Activated T-helper 17 cell treated with anti-CD3 and anti-CD28 coated beads, Interleukin-2, amount 50 U/mL, for 72 hours (primary cell): ENCODE data around the gene BLTP3A. TPM values are rescaled to one million over a fixed set of nuclear protein-coding genes. Genes with fewer than 3 reads are reported as not detected.
"Not testable (repeated sequence)": the region's sequence is repeated elsewhere in the genome, so short reads cannot be mapped to it uniquely, and the experiment has no call there.

ENCODE experiments used
- ATAC-seq: fragments of 150-1000 bp; cut with Tn5 transposase; replicated peaks from 2 replicates; pipeline ENCODE4 v1.10.0; 2021; ENCODE audit warnings: mild to moderate bottlenecking, moderate library complexity
- H3K27ac Mint-ChIP-seq: one replicate; pipeline ENCODE4 v1.8.0; 2022; ENCODE audit warnings: mixed read lengths
- H3K27me3 Mint-ChIP-seq: one replicate; pipeline ENCODE4 v1.8.0; 2022; ENCODE audit warnings: mixed read lengths
- H3K36me3 Mint-ChIP-seq: one replicate; pipeline ENCODE4 v1.8.0; 2022; ENCODE audit warnings: low read depth, mild to moderate bottlenecking, mixed read lengths
- H3K4me1 Mint-ChIP-seq: one replicate; pipeline ENCODE4 v1.8.0; 2022; ENCODE audit warnings: mixed read lengths
- H3K4me3 Mint-ChIP-seq: one replicate; pipeline ENCODE4 v1.8.0; 2022; ENCODE audit warnings: mild to moderate bottlenecking, mixed read lengths
- H3K9me3 Mint-ChIP-seq: one replicate; pipeline ENCODE4 v1.8.0; 2022; ENCODE audit warnings: mixed read lengths
- total RNA-seq, 2 donors: library from RNA; stranded (reverse); gene quantifications; one replicate each; pipeline ENCODE4 v1.2.3, GENCODE V29; 2022

The BLTP3A gene, protein sequence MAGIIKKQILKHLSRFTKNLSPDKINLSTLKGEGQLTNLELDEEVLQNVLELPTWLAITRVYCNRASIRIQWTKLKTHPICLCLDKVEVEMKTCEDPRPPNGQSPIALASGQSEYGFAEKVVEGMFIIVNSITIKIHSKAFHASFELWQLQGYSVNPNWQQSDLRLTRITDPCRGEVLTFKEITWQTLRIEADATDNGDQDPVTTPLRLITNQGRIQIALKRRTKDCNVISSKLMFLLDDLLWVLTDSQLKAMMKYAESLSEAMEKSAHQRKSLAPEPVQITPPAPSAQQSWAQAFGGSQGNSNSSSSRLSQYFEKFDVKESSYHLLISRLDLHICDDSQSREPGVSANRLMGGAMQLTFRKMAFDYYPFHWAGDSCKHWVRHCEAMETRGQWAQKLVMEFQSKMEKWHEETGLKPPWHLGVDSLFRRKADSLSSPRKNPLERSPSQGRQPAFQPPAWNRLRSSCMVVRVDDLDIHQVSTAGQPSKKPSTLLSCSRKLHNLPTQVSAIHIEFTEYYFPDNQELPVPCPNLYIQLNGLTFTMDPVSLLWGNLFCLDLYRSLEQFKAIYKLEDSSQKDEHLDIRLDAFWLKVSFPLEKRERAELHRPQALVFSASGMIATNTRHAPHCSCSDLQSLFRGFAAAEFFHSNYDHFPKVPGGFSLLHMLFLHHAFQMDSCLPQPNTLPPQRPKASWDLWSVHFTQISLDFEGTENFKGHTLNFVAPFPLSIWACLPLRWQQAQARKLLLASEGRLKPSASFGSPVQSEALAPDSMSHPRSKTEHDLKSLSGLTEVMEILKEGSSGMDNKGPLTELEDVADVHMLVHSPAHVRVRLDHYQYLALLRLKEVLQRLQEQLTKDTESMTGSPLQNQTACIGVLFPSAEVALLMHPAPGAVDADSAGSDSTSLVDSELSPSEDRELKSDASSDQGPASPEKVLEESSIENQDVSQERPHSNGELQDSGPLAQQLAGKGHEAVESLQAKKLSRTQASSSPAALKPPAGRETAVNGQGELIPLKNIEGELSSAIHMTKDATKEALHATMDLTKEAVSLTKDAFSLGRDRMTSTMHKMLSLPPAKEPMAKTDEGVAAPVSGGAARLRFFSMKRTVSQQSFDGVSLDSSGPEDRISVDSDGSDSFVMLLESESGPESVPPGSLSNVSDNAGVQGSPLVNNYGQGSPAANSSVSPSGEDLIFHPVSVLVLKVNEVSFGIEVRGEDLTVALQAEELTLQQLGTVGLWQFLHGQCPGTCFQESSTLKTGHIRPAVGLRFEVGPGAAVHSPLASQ (N-terminal part only)
- total RNA-seq, result 10 to 100 TPM in 1 of 2 donors, 1 to 10 TPM in 1; 8.7 to 11.5 TPM

DNA sequence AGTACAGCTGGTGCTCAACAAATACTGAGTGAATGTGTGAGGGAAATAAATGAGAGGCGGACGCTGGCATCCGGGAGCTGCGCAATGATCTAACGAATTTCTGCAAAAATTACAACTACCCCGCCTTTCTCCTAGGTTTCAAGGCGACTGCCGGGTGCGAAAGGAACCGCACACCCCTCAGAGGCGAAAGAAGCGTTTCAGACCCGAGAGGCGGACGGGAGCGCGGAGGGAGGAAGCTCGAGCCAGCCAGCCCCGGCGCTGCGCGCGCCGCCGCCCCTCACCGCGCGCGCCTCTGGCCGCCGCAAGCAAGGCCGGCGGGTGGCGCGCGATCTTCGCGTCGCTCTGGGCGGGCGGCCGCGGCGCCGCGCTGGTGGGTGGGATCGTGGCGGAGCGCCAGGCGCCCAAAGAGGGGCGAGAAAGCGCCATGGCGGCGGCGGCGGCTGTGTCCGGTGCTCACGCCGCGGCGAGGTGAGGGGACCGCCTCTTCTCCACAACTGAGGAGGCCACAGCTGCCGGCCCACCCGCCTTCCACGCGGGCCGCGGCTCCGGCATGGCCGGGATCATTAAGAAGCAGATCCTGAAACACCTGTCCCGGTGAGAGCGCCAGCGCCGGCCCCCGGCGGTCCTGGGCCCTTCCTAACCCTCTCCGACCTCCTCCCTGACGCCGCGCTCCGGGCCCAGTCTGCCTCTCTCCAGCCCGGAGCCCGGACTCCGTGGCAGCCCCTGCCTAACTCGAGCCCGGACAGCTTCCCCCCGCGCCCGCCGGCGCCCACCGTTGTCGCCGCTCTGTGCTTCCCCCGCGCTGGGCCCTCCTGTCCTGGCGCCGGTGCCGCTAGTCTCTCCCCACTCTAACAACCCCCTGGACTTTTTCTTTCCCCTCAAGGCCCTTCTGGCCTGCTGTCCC is at the start of gene BLTP3A:
TSS of gene BLTP3A (plus strand) at position 383 of the 904 bp plus-strand sequence. CDS start at position 551, 168 bp downstream.
- peaks cover 10% of the 10 kb centered on the region for H3K4me1 Mint-ChIP-seq
- H3K27me3 Mint-ChIP-seq, result no peaks in the 10 kb centered on the region
- H3K4me3 Mint-ChIP-seq, result peak within 1 kb of the TSS; percentile 97
- ATAC-seq, result peak; percentile 95
- H3K27ac Mint-ChIP-seq, result peak within 1 kb of the TSS; percentile 98
- H3K9me3 Mint-ChIP-seq, result no peaks in the 10 kb centered on the region
- peaks cover 5% of the 10 kb centered on the region for H3K36me3 Mint-ChIP-seq

DNA sequence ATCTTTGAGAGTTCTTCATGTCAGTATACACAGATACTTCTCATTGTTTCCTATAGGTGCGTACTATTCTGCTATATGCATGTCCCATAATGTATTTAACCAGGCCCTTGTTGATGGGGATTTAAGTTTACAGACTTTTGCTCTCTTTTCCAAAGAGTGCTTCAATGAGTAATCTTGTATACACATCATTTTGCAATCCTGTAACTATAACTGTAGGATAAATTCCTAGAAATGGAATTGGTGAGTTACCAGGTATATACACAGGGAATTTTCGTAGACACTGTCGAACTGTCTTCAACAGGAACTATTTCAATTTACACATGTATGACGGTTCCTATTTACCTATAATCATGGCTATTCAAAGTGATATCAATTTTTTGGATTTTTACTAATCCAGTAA is 49.8 kb upstream of the BLTP3A start:
- Mint-ChIP-seq H3K27me3 (peaks cover 3% of the 10 kb centered on the region), H3K4me3 (no peak overlapping the region), H3K9me3 (no peaks in the 10 kb centered on the region), H3K36me3 (no peaks in the 10 kb centered on the region), H3K27ac (no peak overlapping the region), H3K4me1 (no peaks in the 10 kb centered on the region)
- no peak for ATAC-seq

GRCh38 chr6:34743625-34744293 is 48.1 kb upstream of the BLTP3A start:
- no peak overlapping the region for H3K4me3 Mint-ChIP-seq
- no peaks in the 10 kb centered on the region for H3K4me1 Mint-ChIP-seq
- H3K27ac Mint-ChIP-seq, result no peak overlapping the region
- H3K27me3 Mint-ChIP-seq, result peaks cover 3% of the 10 kb centered on the region
- H3K9me3 Mint-ChIP-seq, result no peaks in the 10 kb centered on the region
- H3K36me3 Mint-ChIP-seq, result no peaks in the 10 kb centered on the region
- no peak for ATAC-seq

DNA sequence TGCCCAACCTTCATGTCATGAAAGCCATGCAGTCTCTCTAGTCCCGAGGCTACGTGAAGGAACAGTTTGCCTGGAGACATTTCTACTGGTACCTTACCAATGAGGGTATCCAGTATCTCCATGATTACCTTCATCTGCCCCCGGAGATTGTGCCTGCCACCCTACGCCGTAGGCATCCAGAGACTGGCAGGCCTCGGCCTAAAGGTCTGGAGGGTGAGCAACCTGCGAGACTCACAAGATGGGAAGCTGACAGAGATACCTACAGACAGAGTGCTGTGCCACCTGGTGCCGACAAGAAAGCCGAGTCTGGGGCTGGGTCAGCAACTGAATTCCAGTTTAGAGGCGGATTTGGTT is 47.6 kb upstream of the BLTP3A start:
- not testable (repeated sequence) for H3K36me3 Mint-ChIP-seq, H3K27ac Mint-ChIP-seq, H3K4me3 Mint-ChIP-seq, H3K4me1 Mint-ChIP-seq, H3K9me3 Mint-ChIP-seq, ATAC-seq, H3K27me3 Mint-ChIP-seq

DNA sequence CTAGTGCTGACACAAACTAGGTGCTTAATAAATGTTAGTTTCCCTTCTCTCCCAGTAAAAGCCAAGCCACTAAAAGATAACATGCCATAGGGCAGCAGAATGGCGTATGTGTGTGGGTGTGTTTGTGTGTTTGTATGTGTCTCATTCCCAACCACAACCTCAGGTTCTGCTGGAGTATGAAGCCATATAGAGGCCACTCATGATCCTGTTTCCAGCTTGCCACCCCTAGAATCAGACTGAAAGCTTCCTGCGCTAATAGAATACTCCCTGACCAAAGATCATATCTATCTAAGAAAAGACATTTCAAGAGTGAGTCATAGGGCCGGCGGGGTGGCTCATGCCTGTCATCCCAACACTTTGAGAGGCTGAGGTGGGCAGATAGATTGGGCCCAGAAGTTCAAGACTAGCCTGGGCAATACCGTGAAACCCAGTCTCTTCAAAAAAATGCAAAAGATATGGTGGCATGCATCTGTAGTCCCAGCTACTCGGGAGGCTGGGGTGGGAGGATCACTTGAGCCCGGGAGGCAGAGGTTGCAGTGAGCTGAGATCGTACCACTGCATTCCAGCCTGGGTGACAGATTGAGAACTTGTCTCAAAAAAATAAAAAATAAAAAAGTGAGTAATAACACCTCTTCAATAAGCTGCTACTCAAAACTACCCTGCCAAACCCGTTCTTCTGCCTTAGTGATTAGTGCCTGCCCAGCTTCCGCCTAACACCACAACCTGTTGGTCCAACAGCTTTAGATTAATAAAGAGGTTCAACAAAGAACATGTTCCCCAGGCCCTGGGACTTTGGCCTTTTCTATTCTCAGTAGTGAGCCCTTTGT is 46.4 kb upstream of the BLTP3A start:
- no peaks in the 10 kb centered on the region for H3K9me3 Mint-ChIP-seq
- peak; percentile 64 for ATAC-seq
- H3K4me3 Mint-ChIP-seq, result no peak overlapping the region
- no peaks in the 10 kb centered on the region for H3K36me3 Mint-ChIP-seq
- no peak overlapping the region for H3K27ac Mint-ChIP-seq
- no peaks in the 10 kb centered on the region for H3K27me3 Mint-ChIP-seq
- H3K4me1 Mint-ChIP-seq, result no peaks in the 10 kb centered on the region

GRCh38 chr6:34746104-34746846 is 45.6 kb upstream of the BLTP3A start:
- no peak for ATAC-seq
- Mint-ChIP-seq H3K27ac (no peak overlapping the region), H3K4me3 (no peak overlapping the region), H3K36me3 (no peaks in the 10 kb centered on the region), H3K9me3 (no peaks in the 10 kb centered on the region), H3K4me1 (no peaks in the 10 kb centered on the region), H3K27me3 (no peaks in the 10 kb centered on the region)

- Mint-ChIP-seq H3K27me3 (no peaks in the 10 kb centered on the region), H3K36me3 (no peaks in the 10 kb centered on the region), H3K9me3 (no peaks in the 10 kb centered on the region), H3K27ac (no peak overlapping the region), H3K4me1 (no peaks in the 10 kb centered on the region), H3K4me3 (no peak overlapping the region)
- ATAC-seq, result no peak
Observed at GRCh38 chr6:34748757-34749156, 43.1 kb upstream of the BLTP3A start.

DNA sequence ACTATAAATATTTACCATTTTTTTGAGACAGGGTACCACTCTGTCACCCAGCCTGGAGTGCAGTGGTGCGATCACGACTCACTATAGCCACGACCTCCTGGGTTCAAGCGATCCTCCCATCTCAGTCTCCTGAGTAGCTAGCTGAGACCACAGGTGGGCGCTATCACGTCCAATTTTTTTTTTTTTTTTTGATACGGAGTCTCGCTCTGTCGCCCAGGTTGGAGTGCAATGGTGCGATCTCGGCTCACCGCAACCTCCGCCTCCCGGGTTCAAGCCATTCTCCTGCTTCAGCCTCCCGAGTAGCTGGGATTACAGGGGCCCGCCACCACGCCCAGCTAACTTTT is 35.4 kb upstream of the BLTP3A start:
- H3K36me3 Mint-ChIP-seq, result peaks cover 22% of the 10 kb centered on the region
- H3K27ac Mint-ChIP-seq, result not testable (repeated sequence)

GRCh38 chr6:34757687-34758274 is 34.1 kb upstream of the BLTP3A start:
- H3K4me3 Mint-ChIP-seq, result no peak overlapping the region
- peaks cover 35% of the 10 kb centered on the region for H3K36me3 Mint-ChIP-seq
- peaks cover 4% of the 10 kb centered on the region for H3K4me1 Mint-ChIP-seq
- no peak overlapping the region for H3K27ac Mint-ChIP-seq
- no peak for ATAC-seq
- H3K9me3 Mint-ChIP-seq, result no peaks in the 10 kb centered on the region
- no peaks in the 10 kb centered on the region for H3K27me3 Mint-ChIP-seq

More for the DNA sequence above, 35.4 kb upstream of the BLTP3A start:
- peak; percentile 17 for ATAC-seq
- H3K4me1 Mint-ChIP-seq, H3K4me3 Mint-ChIP-seq, H3K27me3 Mint-ChIP-seq, H3K9me3 Mint-ChIP-seq: not testable (repeated sequence)

- no peak for ATAC-seq
- peaks cover 4% of the 10 kb centered on the region for H3K4me1 Mint-ChIP-seq
- no peaks in the 10 kb centered on the region for H3K27me3 Mint-ChIP-seq
- H3K4me3 Mint-ChIP-seq, result no peak overlapping the region
- H3K27ac Mint-ChIP-seq, result no peak overlapping the region
- no peaks in the 10 kb centered on the region for H3K9me3 Mint-ChIP-seq
- peaks cover 46% of the 10 kb centered on the region for H3K36me3 Mint-ChIP-seq
Observed at GRCh38 chr6:34760108-34760507, 31.8 kb upstream of the BLTP3A start.

- H3K27ac Mint-ChIP-seq, H3K27me3 Mint-ChIP-seq, ATAC-seq, H3K4me1 Mint-ChIP-seq, H3K4me3 Mint-ChIP-seq, H3K9me3 Mint-ChIP-seq: not testable (repeated sequence)
- peaks cover 62% of the 10 kb centered on the region for H3K36me3 Mint-ChIP-seq
Observed at GRCh38 chr6:34761681-34762080, 30.2 kb upstream of the BLTP3A start.

- peaks cover 88% of the 10 kb centered on the region for H3K36me3 Mint-ChIP-seq
- H3K9me3 Mint-ChIP-seq, result no peaks in the 10 kb centered on the region
- H3K4me1 Mint-ChIP-seq, result peaks cover 6% of the 10 kb centered on the region
- ATAC-seq, result no peak
- no peak overlapping the region for H3K4me3 Mint-ChIP-seq
- H3K27ac Mint-ChIP-seq, result no peak overlapping the region
- no peaks in the 10 kb centered on the region for H3K27me3 Mint-ChIP-seq
Observed at GRCh38 chr6:34768148-34768547, 23.7 kb upstream of the BLTP3A start.
